Transverse colon (tissue), 4 donors: Measurements from ENCODE around the gene SERPINF2. TPM values are rescaled to one million over a fixed set of nuclear protein-coding genes. Genes with fewer than 3 reads are reported as not detected.

ENCODE experiments used
- DNase-seq: peaks from one replicate; pipeline ENCODE4 v3.0.0-alpha.2; 2019
- H3K27ac ChIP-seq, 4 donors: fragments of 200-600 bp; sonication (generic); 2 replicates each; pipeline ENCODE4 v1.5.1; 2016 to 2018; ENCODE audit warnings: inconsistent platforms in 4 of 4
- H3K27me3 ChIP-seq: fragments of 200-600 bp; sonication (generic); 2 replicates; pipeline ENCODE4 v1.5.1; 2017; ENCODE audit warnings: inconsistent platforms
- H3K36me3 ChIP-seq, 4 donors: fragments of 200-600 bp; sonication (generic); 2 replicates each; pipeline ENCODE4 v1.5.1; 2017 to 2019; ENCODE audit warnings: inconsistent platforms in 4 of 4
- H3K4me1 ChIP-seq, 4 donors: fragments of 200-600 bp; sonication (generic); 2 replicates each; pipeline ENCODE4 v1.5.1; 2017 to 2020; ENCODE audit warnings: inconsistent platforms in 4 of 4
- H3K4me3 ChIP-seq, 4 donors: fragments of 200-600 bp; sonication (generic); 1 replicate in 1 of 4; 2 replicates in 3 of 4; pipeline versions ENCODE4 v1.5.1 to v1.6.1; 2017 to 2019; ENCODE audit warnings: inconsistent platforms in 4 of 4
- H3K9me3 ChIP-seq, 2 donors: fragments of 200-600 bp; sonication (generic); 2 replicates each; pipeline ENCODE4 v1.5.1; 2017 to 2019; ENCODE audit warnings: inconsistent platforms in 2 of 2
- CTCF ChIP-seq, 5 experiments: fragments of 200-600 bp in 3 of 5; fragments of 450-650 bp in 2 of 5; sonication (generic) in 3 of 5; IDR thresholded peaks; 1 replicate in 2 of 5; 2 replicates in 3 of 5; pipeline ENCODE4 v1.5.1; 2016 to 2017; ENCODE audit warnings: antibody characterized with exemption in 5 of 5, inconsistent platforms in 3 of 5, mild to moderate bottlenecking in 2 of 5, moderate library complexity in 1 of 5
- EP300 ChIP-seq: sonication (generic); formaldehyde crosslinking; IDR thresholded peaks from one replicate; pipeline ENCODE4 v1.6.1; 2017; ENCODE audit warnings: antibody characterized with exemption, low read depth
- POLR2A ChIP-seq: fragments of 450-650 bp; IDR thresholded peaks from one replicate; pipeline ENCODE4 v1.6.1; 2016; ENCODE audit warnings: antibody characterized with exemption, mild to moderate bottlenecking, moderate library complexity
- POLR2AphosphoS5 ChIP-seq, 3 donors: sonication (generic); formaldehyde crosslinking; IDR thresholded peaks; one replicate each; pipeline ENCODE4 v1.6.1; 2016; ENCODE audit warnings: antibody characterized with exemption in 3 of 3
- WGBS, 2 donors: methylation state at CpG; one replicate each; pipeline ENCODE4 v1.1.5; 2018; ENCODE audit warnings: low coverage in 1 of 2; 5-methylcytosine and 5-hydroxymethylcytosine counted together
- in situ Hi-C, 4 donors: fragments of 200-750 bp; cut with MboI; loops; one replicate each; pipeline versions ENCODE4 v1.15.0 to v1.15.1; 2017; ENCODE audit warnings: low sequenced_read_pairs in 3 of 4, low pct_ligation_motif_present in 1 of 4, low pct_unique_long_range_greater_than_20kb in 1 of 4
- intact Hi-C: fragments of 100-400 bp; cut with DNase I; formaldehyde crosslinking; loops from one replicate; pipeline ENCODE4 v1.15.1; 2023; ENCODE audit warnings: low total_unique reads
- total RNA-seq, 4 donors: library from RNA; depleted of rRNA; stranded (reverse); fragments of >200 nt; gene quantifications; one replicate each; pipeline ENCODE4 v1.1.0, GENCODE V29; 2016

The SERPINF2 gene
- total RNA-seq, 4 donors from 2014 or later, result 3.2 to 10.5 (median 3.4) TPM; not detected in 1

GRCh38 chr17:1729966-1730325 lies 12.7 kb upstream of the SERPINF2 start:
- TF ChIP-seq EP300, result no peak
- TF ChIP-seq POLR2AphosphoS5 (IDR thresholded peaks at IDR 0.05), result no peak
- TF ChIP-seq CTCF (IDR thresholded peaks at IDR 0.05), result no peak
- no peak for TF ChIP-seq POLR2A
- H3K27ac ChIP-seq, result peak overlapping the region; percentile 78 to 85 (median 82)
- no peak overlapping the region for H3K4me3 ChIP-seq
- peaks cover 11 to 35% (median 20%) of the 10 kb centered on the region in 4 donors for H3K4me1 ChIP-seq
- no peaks in the 10 kb centered on the region for H3K27me3 ChIP-seq
- peaks cover 0 to 8% (median 2%) of the 10 kb centered on the region in 4 donors for H3K36me3 ChIP-seq
- intact Hi-C loops (no loop called here), in situ Hi-C loops (loop anchor here in 2 of 4 donors (10.0 kb wide), 1 partner anchor 55 kb away; no protein-coding TSS in a partner anchor)
- 74% methylated on average over 13 of the region's 15 CpGs; no CpG with 5 or more reads in 1 of the 2 donors for WGBS, 2 donors
- no peak for DNase-seq
- H3K9me3 ChIP-seq, result no peaks in the 10 kb centered on the region

DNA sequence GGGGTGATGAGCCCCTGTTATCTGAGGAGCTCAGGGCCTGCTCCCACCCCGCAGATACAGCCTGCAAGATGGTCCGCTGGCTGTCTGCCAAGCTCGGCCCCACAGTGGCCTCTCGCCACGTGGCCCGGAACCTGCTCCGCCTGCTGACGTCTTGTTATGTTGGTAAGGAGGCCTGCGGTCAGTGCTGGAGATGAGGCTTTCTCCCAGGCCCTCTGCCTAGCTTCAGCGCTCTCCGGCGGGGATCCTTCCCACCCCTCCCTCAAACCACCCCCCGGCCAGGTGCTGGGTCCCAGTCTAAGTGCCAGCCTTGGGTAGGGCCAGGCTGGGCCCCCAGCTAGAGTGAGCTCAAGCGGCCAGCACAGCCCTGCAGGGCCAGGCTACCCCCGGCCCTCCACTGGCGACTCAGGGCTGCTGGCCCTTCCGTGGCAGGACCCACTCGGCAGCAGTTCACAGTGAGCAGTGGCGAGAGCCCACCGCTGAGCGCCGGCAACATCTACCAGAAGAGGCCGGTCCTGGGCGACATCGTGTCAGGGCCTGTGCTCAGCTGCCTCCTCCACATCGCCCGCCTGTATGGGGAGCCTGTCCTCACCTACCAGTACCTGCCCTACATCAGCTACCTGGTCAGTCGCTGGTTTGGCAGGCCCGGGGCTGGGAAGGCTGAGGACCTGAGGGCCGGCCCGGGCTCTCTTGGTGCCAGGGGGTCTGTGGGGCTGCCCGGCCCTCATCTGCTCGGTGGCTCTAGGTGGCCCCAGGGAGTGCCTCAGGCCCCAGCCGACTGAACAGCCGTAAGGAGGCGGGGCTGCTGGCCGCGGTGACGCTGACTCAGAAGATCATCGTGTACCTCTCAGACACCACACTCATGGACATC lies 12.1 kb upstream of the SERPINF2 start:
- H3K4me3 ChIP-seq, result no peak overlapping the region
- TF ChIP-seq POLR2A, result peak; percentile 17
- TF ChIP-seq POLR2AphosphoS5 (IDR thresholded peaks at IDR 0.05), result peak; percentile 47 to 56 (median 52)
- TF ChIP-seq EP300, result no peak
- intact Hi-C loops, result no loop called here
- 76% methylated on average over 29 of the region's 40 CpGs; no CpG with 5 or more reads in 1 of the 2 donors for WGBS, 2 donors
- peaks cover 6 to 28% (median 14%) of the 10 kb centered on the region in 4 donors for H3K4me1 ChIP-seq
- H3K9me3 ChIP-seq, result no peaks in the 10 kb centered on the region
- peaks cover 0 to 15% (median 2%) of the 10 kb centered on the region in 4 donors for H3K36me3 ChIP-seq
- DNase-seq, result peak; percentile 67
- in situ Hi-C loops, result no loop called here
- no peaks in the 10 kb centered on the region for H3K27me3 ChIP-seq
- peak overlapping the region; percentile 78 to 85 (median 82) for H3K27ac ChIP-seq

GRCh38 chr17:1731194-1731506 lies 11.5 kb upstream of the SERPINF2 start:
- DNase-seq, result no peak
- 82% methylated on average over 10 of the region's 10 CpGs; no CpG with 5 or more reads in 1 of the 2 donors for WGBS, 2 donors
- TF ChIP-seq CTCF (IDR thresholded peaks at IDR 0.05) (no peak), POLR2AphosphoS5 (IDR thresholded peaks at IDR 0.05) (no peak), EP300 (no peak), POLR2A (no peak)
- in situ Hi-C loops (no loop called here), intact Hi-C loops (no loop called here)
- peak overlapping the region; percentile 78 to 85 (median 82) for H3K27ac ChIP-seq
- H3K4me3 ChIP-seq, result no peak overlapping the region
- no peaks in the 10 kb centered on the region for H3K9me3 ChIP-seq
- peaks cover 6 to 26% (median 13%) of the 10 kb centered on the region in 4 donors for H3K4me1 ChIP-seq
- peaks cover 0 to 16% (median 2%) of the 10 kb centered on the region in 4 donors for H3K36me3 ChIP-seq
- no peaks in the 10 kb centered on the region for H3K27me3 ChIP-seq

DNA sequence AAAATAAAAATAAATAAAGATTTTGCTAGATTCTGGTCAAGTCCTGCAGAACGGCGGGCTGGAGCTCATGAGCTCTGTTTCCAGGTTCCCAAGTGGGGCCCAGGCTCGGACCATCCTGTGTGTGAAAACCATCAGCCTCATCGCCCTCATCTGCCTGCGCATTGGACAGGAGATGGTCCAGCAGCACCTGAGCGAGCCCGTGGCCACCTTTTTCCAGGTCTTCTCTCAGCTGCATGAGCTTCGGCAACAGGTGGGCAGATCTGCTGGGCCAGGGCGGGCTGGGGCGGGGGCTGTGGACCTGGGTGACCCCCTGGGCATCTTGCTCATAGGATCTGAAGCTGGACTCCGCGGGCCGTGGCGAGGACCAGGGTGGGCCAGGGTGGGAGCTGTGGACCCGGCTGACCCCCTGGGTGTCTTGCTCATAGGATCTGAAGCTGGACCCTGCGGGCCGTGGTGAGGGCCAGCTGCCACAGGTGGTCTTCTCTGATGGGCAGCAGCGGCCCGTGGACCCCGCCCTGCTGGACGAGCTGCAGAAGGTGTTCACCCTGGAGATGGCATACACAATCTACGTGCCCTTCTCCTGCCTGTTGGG lies 10.3 kb upstream of the SERPINF2 start:
- Histone ChIP-seq H3K4me1 (peaks cover 6 to 31% (median 16%) of the 10 kb centered on the region in 4 donors), H3K9me3 (no peaks in the 10 kb centered on the region), H3K36me3 (peaks cover 0 to 16% (median 2%) of the 10 kb centered on the region in 4 donors), H3K27me3 (no peaks in the 10 kb centered on the region), H3K27ac (no peak overlapping the region), H3K4me3 (no peak overlapping the region)
- WGBS, 2 donors, result 93% methylated on average over 22 of the region's 22 CpGs; no CpG with 5 or more reads in 1 of the 2 donors
- no peak for DNase-seq
- TF ChIP-seq EP300 (no peak), CTCF (IDR thresholded peaks at IDR 0.05) (no peak), POLR2A (no peak), POLR2AphosphoS5 (IDR thresholded peaks at IDR 0.05) (no peak)
- in situ Hi-C loops, result no loop called here
- intact Hi-C loops, result no loop called here
